Spleen (tissue), 7 donors: ENCODE results near the gene ERBB3.

Experiments
- CTCF ChIP-seq, 11 experiments: fragments of 200-600 bp in 7 of 11; fragments of 450-650 bp in 4 of 11; sonication (generic) in 4 of 11; IDR thresholded peaks in 8 of 11; conservative IDR thresholded peaks in 3 of 11; 1 replicate in 7 of 11; 2 replicates in 4 of 11; pipeline versions ENCODE4 v1.4.0 to v1.8.0; 2016 to 2021; ENCODE audit warnings: antibody characterized with exemption in 11 of 11, inconsistent platforms in 4 of 11, mild to moderate bottlenecking in 1 of 11
- POLR2AphosphoS5 ChIP-seq, 3 donors: sonication (generic); formaldehyde crosslinking; IDR thresholded peaks; one replicate each; pipeline ENCODE4 v1.5.1; 2017; ENCODE audit warnings: antibody characterized with exemption in 3 of 3
- donor health status: DM: no; HTN: no; CAD: no; lungs with moderate emphysema.
- donor health status: DM: no; HTN: no; CAD: no.
- donor health status: DM: no; HTN: no; CAD: no.

- TF ChIP-seq CTCF (IDR thresholded peaks at IDR 0.05 in 8 of 11, conservative IDR thresholded peaks at IDR 0.05 in 3 of 11) (no peak), POLR2AphosphoS5 (IDR thresholded peaks at IDR 0.05) (no peak)
These were observed 70.6 kb downstream of the ERBB3 start for GRCh38 chr12:56150563-56150962.
